HG03159 (cell line): ENCODE data around the gene SEMA3C.

Source experiments
- ATAC-seq: cut with Tn5 transposase; IDR thresholded peaks from one replicate; pipeline ENCODE4 v1.9.1; 2021; ENCODE audit warnings: mild to moderate bottlenecking, moderate library complexity; ENCODE audit not compliant: unreplicated experiment

SEMA3C gene

DNA sequence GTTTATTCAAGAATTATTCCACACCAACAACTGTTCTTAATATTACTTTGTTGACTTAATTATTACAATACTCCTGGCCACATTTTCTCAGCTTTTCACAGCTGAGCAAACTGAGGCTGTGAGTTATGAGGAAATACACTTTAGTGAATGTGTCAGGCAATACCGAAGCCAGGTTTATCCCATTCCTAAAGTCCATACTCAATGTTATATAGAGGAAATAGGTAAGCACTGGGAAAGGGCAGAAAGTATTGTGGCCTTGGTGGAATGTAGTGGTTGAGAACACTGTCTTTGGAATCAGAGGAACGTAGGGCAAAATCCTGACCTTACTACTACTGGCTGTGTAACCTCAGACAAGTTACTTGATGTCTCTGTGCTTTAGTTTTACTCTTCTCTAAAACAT is 169.6 kb downstream of the SEMA3C start:
- ATAC-seq, result no peak

DNA sequence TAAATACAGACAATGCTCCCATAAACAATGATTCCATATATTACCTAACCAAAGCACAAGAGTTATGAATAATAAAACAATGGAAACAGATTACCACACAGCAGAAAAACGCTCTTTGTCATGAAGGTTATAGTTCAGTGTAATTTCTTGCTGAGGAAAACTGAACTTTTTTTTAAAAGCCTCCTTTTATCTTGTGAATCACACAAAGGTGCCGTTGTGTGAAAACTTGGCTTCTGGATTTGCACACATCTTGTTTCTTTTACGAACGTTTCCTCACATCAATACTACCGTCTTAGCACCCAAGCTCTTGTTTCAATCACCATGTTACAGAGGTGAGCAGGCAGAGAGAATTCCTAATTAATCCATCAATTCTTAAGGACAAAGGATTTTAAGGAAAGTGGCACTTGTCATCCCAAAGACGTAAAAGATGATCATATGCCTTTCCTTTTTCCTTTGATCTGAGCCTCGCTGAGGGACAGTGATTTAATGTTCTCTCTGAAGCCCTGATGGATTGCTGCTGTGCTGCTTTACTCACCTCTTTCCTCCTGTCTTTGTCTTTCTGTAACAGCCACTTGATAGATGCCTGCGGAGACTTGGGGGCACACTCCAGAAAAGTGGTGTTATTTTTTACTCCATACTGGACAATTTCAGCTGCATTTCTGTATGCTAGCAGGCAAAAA is 170.3 kb downstream of the SEMA3C start:
- no peak for ATAC-seq

DNA sequence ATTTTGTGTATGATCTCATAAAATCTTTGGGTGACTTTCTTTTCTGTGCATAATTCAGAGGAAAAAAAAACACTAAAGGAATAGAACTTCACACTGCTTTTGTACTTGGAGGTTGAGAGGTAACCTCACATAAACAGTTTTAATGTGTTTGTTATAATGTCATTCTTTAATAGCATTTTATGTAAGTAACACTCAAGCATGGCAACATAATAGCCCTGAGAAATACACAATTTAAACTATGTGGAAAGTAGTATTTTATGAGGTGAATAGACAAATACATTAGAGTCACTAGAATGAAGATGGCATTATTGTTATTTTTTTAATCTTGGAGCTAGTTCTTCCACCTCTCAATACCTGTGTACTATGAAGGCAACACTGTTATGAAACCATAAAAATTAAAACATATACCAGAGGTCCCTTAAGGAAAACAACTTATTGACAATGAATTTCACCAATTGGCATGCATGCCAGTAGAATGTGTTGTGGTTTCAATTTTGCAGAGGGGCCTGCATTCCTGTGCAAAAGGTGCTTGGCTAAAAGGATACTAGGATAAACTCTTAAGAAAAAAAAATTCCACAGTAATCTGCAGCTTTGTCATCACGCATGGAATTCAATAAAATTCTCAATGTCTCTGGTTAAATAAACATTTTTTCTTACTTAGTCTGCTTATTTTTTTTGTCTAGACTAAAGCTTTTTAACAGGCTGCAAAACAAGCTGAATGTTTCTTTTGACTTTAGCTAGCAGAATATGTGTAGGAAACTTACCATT is 177.9 kb downstream of the SEMA3C start:
- ATAC-seq, result no peak

DNA sequence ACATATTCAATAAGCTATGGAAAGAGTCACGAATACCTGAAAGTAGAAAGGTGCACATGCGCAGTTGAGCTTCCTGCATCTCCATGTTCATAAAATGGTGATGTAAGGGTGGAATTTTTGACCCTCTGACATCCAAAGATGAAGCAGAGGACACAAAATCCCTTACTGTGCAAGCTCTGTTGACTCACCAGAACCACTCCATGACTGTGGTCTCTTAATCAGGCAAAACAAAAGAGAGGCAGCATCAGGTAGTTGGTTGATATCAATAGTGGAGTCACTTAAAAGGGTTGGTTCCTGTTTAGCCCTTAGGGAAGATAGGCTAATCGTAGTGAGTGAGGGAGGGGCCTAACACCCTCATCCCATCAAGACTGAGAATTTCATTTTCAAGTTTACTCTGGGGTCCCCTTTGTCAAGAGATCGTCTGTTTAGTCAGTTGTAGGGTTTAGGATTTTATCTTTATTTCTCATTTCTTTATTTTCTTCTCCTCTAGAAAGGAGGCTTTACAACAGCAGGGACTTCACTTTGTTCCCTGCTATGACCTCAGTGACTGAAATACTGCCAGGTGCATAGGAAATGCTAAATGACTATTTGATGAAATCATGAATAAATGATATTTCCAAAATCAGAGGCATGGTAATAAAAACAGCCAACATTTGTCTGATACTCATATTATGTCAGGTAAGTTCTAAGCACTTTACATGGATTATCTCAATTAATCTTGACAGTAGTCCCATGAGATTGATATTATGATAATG is 182.3 kb downstream of the SEMA3C start:
- ATAC-seq, result no peak

DNA sequence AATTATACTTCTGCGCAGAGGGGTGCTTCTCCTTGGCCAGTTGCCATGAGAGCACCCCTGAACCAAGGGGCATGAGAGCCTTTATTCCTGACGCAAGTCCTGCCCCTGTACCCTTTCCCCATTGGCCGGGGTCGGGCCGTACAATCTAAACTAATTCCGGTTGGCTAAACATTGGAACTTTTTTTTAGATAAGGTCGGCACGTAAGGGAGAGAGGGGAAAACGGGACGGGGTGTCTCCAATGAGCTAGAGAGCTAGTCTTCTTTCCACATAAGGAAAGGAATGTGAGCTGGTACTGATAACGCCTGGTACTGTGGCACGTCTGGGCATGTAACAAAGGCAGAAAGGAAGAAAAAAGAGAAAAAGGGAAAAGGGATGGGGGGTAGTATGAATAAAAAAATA is 183.5 kb downstream of the SEMA3C start:
- ATAC-seq, result no peak

DNA sequence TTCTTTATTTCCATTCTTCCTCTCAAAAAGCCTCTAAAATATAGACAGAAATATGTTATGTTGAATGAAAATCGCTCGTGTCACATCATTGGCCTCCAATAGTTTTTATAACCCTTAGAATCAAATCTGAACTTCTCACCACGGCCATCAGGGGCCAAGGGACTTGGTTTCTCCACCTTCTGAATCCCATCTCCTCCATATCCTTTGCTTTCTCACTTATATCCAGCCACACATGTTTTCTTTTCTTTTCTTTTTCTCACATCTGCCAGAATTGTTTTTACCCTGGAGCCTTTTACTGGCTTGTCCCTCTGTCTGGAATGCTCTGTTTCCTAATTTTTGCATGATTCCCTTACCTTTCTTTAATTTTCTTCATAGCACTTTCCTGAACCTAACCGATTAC is 184.8 kb downstream of the SEMA3C start:
- ATAC-seq, result no peak

DNA sequence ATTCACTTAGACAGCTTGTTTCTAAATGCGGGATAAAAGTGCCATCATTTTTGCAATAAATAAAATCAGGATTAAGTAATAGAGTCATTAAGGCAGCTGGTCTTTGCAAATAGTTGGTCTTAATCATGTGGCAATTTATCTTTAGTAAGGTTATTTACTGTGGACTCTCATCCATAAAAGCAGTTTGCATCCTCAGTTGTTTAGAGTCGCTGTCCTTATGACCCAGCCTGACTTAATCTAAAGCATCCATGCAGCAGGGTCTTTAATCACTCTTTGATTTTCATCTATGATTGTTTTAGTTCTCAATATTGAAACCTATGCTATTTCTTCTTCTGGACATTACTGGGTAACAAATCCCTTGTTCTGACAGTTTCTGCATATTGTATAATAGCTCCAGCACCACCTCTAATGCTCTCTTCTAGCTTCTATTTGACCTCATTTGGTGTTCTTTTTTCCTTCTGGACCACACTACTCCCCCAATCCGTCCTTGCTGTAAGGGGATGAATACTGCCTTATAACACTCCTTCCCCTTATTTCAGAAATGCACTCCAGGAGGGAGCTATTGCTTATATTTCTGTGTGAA is 185.4 kb downstream of the SEMA3C start:
- ATAC-seq, result no peak

DNA sequence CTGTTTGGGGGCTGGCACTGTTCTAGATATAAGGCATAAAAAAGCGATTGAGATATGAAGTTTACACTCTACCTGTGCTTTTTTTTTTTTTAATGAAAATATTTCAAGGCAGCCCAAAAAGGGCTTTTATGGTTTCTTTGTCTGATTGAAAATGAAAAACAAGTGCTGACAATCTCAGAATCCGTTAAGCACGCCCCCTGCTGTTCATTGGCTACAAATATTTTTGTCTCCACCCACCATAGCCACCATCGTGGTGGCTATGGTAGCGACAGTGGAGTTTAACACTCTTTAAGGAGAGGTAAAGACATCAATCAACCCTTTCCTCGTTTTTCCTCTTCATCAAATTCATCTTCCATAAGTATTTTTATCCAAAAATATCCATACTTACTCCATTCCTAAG is 186.2 kb downstream of the SEMA3C start:
- ATAC-seq, result no peak

DNA sequence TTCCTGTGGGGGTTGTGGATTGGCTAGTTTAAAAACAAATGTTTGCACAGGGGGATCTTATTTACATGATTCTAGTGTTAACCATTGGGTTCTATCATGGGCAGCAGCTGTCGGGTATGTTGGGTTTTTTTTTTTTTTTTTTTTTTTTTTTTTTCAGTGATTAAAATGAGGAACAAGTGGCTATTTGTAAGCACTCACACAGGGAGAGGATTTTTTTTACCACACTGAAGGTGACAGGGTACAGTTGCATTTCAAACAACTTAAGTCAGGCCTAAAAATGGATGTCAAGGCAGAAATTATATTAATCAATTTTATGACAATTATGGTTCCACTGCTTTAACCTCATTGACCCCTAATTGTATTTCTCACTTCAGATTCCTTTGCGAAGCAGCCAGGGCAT is 187.6 kb downstream of the SEMA3C start:
- ATAC-seq, result no peak

DNA sequence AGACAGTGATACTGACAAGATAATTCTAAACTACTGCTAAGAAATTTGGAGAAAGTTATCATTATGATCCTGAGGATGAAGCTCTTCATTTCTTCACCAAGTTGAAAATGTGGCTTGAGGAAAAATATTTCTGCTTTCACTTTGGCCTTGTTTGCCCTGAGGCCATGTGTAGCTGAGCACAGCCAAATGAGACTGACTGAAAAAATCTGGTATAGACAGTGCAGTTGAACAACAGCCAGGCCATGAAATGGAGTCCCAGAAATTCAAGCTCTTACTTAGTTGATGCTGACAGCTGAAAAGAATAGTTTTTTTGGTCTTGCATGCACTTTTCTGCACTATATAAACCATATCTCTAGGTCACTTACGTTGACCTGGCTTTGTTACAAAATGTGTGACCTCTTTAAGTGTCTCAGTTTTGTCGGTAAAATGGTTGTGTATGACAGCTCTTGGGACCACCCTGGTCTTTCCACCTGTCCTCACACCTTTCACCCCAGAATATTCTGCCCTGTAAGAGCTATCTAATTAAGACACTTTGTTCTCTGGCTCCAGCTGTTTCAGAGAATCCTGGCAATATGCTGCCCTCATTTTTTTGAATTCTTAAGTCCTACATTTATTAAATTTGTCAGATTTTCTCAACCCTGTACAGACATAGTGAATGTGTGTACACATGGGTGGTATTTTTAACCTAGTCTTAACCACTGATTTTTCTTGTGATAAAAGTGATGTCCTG is 189.1 kb downstream of the SEMA3C start:
- no peak for ATAC-seq

DNA sequence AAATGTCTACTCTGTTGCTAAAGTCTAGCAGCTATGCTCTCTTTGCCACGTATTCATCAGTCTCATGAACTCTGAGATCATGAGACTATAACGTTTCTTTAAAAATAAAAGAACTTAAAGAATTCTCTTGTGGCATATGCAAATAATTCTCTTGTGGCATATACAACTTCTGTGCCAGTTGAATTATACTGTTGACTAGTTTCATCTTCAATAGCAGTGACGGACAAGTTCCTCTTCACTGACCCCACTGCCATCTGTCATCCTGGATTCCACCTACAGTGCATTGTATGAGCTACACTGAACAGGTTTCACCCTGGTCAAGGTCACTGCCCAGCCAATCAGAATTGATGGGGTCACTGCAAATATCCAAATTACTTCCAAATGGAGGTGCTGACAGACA is 192.2 kb downstream of the SEMA3C start:
- ATAC-seq, result no peak

DNA sequence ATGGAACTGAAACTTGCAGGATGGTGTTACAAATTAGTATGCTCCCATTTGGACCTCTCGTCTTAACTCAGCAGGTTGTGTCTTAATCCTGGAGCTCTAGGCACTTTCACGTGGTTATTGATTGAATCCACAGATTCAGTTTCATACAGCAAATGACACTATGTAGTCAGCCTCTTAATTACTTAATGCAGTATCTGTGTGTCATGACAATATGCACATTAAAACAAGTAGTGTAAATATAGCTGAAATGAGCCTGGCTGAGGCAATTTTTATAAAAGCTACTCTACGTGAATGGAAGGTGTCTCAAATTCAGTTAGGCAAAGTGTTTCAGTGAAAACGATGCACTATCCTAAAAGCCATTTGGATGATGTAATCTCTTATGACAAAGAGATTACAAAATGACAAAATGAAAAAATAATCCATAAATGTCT is 193.7 kb downstream of the SEMA3C start:
- ATAC-seq, result no peak

DNA sequence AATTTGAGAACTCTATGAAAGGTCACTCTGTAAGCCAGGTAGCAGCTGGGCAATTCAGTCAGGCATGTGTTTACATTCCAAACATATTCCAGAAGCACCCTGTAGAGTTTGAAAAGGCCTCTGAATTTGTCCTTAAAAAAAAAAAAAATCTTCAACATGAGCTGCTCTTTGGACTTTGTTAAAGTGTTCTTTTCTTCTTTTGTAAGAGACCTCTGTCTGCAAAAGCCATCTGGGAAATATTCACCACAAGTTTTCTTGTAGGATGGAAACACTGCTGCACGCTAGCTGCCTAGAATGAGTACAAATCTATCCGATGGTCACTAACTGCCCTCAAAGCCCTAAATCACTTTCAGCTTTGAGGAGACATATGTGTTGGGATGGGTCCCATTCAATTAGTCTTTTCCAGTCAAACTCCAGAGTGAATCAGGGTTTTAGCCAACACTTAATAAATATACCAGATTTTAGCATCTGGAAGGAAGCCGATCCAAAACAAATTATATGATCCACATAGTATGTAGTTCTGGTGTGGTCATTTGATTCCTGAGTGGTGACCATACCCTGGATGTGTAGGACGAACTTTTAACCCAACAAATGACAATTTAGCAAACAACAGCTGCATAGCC is 194.5 kb downstream of the SEMA3C start:
- ATAC-seq, result no peak

DNA sequence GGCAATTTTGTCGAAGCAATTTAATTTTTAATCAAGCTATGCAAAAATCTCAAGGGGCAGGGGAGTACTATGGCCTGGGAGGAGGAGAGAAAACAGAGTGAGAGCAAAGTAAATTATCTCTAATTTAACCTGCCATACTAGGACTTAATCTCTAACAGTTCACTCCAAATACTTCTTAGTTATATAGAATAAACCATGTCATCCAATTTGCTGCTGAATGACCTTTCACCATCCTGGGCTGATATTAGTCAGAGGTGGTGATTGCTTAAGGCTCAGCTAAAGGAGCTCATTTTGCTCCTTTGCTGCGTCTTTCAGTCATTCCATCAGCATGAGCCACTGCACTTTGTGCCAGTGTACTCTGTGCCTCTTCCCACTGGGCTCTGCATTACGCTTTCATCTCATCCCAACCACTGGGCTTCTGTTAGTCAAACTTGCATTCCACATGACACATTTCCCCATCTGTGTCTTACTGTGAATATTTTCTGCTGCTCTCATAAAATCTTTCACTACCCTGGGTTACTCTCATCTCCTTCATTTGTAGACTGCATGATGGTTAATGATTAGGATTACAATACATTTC is 196.1 kb downstream of the SEMA3C start:
- no peak for ATAC-seq

DNA sequence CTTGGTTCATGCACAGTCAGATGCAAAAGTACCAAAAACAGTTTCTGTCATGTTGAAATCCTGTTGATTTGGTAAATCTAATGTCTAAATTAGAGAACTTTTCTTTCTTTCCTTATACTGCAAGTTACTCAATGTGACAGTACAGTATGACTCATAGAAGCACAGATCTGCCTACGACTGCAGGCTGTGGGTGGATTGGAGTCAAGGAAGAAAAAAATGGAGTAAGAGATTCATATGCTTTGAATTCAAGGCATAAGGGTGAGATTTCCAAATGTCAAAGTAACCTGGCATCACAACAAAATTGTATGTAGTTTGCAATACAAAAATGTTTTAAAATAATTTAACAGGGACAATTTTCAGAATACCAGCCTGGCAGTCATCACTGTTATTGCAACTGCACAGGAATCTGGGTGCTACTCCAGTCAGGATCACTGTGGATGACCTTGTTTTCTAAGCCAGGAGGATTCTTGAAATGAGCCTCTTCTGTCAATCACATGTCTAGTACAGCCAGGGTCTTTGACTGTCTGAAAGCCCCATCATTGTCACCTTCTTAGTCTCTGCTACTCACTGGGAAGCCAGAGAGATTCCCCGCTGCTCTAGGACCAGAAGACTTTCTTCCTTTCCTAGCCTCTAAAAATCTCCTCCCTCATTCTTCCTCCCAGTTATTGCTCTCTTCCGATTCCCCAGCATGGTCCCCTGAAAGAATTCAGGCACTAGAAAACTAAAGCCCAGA is 196.8 kb downstream of the SEMA3C start:
- ATAC-seq, result no peak

DNA sequence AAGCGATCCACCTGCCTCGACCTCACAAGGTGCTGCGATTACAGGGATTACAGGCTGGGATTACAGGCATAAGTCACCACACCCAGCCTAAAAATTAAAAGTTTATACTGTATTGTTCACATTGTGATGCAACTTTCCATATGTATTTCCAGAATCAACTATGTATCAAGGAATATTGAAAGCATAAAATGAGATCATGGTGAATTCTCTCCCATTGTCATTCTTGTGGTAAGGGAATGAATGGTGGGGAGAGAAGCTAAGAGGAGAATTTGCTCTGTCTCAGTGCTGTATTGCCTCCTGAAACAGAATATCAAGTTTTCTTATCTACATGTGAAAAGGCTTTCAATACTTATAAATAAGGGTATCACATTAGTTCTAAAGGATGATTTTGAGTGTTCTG is 198.7 kb downstream of the SEMA3C start:
- no peak for ATAC-seq

DNA sequence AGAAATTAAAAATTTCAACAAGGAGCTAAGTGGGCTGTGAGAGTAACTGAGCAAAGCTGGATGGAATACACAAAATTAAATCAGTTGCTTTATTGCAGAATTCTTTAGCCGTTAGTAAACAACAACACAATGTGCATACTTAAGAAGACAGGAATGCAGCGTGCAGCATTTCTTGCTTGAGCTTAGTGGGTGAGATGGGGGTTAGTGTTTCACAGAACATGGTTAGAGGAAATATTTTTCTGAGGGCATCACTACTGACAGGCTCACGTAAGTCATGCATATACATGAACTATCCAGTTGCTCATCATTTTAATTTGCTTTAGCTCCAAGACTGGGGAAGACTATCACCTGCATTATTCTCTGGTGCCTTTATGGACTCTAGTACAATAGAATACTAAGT is 199.6 kb downstream of the SEMA3C start:
- ATAC-seq, result no peak

DNA sequence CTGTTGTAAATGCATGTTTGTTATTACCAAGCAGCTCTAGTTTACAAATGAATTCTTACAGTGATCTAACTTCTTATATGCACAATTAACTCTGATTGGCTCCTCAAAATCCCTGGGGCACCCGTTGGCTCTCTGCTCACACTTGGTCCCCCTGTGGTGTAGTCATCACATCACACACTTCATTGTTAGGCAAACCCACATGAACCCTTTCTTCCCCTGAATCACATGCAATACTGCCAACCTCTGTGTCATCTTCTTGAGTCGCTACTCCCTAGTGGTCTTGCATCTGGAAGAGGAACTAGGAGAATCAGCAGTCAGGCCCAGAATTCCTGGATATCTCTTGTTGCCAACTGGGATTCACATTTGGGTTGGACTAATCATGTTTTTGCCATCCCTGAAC is 207.3 kb downstream of the SEMA3C start:
- no peak for ATAC-seq

DNA sequence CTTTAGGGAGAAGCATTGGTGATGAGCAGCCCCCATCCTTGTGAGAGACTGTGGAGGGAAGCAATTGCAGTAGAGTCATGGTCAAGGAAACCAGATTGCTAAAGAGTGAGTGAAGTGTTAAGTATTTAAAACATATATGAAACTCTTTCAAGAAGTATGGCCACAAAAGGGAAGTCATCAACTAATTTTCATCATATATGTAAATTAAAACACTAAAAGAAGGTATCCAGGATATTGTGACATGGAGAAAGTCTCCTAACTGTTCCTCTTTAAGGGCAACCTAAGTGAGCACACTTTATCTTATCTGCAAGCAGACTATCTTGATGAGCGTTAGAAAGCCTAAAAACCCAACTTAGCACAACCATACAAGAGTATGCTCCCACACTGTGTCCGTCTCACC is 210.7 kb downstream of the SEMA3C start:
- no peak for ATAC-seq
